GM12878 (cell line): ENCODE results near the gene ACOT7. TPM values are rescaled to one million over a fixed set of nuclear protein-coding genes. Genes with fewer than 3 reads are reported as not detected.

Source experiments
- ATAC-seq: fragments of 200-7000 bp; cut with Tn5 transposase; 3 replicates; pipeline ENCODE4 v1.9.1; 2020; ENCODE audit warnings: mild to moderate bottlenecking, moderate library complexity
- BruUV-seq: library from RNA; stranded (reverse); fragments of 400-500 nt; replicated peaks from 2 replicates; lab custom pipeline; 2021; lab: Mats Ljungman, UMichigan
- CTCF ChIA-PET: fragments of 300-600 bp; sonication (Branson Sonifier 250); formaldehyde crosslinking; extraction: SDS; loops from one replicate; lab custom pipeline; 2021; ENCODE audit warnings: inconsistent platforms; lab: Yijun Ruan, JAX
- POLR2A ChIA-PET: fragments of 350-600 bp; formaldehyde crosslinking; extraction: SDS; loops from one replicate; lab custom pipeline; 2021; ENCODE audit warnings: inconsistent platforms; lab: Charles Lee
- RAD21 ChIA-PET: fragments of 300-600 bp; sonication (Branson Sonifier 250); formaldehyde crosslinking; loops from one replicate; lab custom pipeline; 2023; ENCODE audit warnings: antibody characterized with exemption; ENCODE audit not compliant: unreplicated experiment; lab: Charles Lee
- SMC1A ChIA-PET: fragments of 300-600 bp; sonication (Branson Sonifier 250); formaldehyde crosslinking; loops from one replicate; lab custom pipeline; 2023; ENCODE audit not compliant: unreplicated experiment, uncharacterized antibody; lab: Charles Lee
- DNase-seq: peaks from one replicate; pipeline ENCODE4 v3.0.0-alpha.2; 2011; ENCODE audit warnings: low read depth, low spot score
- FAIRE-seq: peaks from 3 replicates; lab custom pipeline; 2011; peaks lifted over from hg19 to GRCh38; lab: Jason Lieb, UNC
- H2AFZ ChIP-seq: 2 replicates; pipeline ENCODE4 v1.6.0; 2011; ENCODE audit warnings: low read depth, low read length, control low read depth; ENCODE audit not compliant: control insufficient read depth
- H3K27ac ChIP-seq: 2 replicates; pipeline ENCODE4 v1.5.1; 2011; ENCODE audit warnings: control low read depth; ENCODE audit not compliant: control insufficient read depth, insufficient read depth
- H3K27me3 ChIP-seq, 2 experiments: replicated peaks in 1 of 2; 2 replicates each; pipeline versions ENCODE4 v1.6.0 to v1.6.1; 2011; ENCODE audit warnings: low read length in 1 of 2; ENCODE audit not compliant: control insufficient read depth in 2 of 2, insufficient read depth in 2 of 2
- H3K36me3 ChIP-seq, 2 experiments: 2 replicates each; pipeline ENCODE4 v1.5.1; 2011; ENCODE audit warnings: low read length in 1 of 2; ENCODE audit not compliant: control insufficient read depth in 2 of 2, insufficient read depth in 2 of 2
- H3K4me1 ChIP-seq: 2 replicates; pipeline ENCODE4 v1.6.1; 2011; ENCODE audit warnings: mild to moderate bottlenecking, low read length, moderate library complexity, mixed read lengths; ENCODE audit not compliant: control insufficient read depth, insufficient read depth
- H3K4me2 ChIP-seq: 2 replicates; pipeline ENCODE4 v1.6.0; 2011; ENCODE audit warnings: control low read depth; ENCODE audit not compliant: control insufficient read depth, insufficient read depth
- H3K4me3 ChIP-seq: fragments of 200-600 bp; sonication (generic); 2 replicates; pipeline ENCODE4 v1.5.1; 2016
- H3K79me2 ChIP-seq: 2 replicates; pipeline ENCODE4 v1.6.0; 2011; ENCODE audit warnings: low read length; ENCODE audit not compliant: control insufficient read depth, insufficient read depth
- H3K9ac ChIP-seq: 2 replicates; pipeline ENCODE4 v1.8.0; 2011; ENCODE audit warnings: low read length, control low read depth, mixed read lengths; ENCODE audit not compliant: control insufficient read depth, insufficient read depth
- H3K9me3 ChIP-seq: replicated peaks from 3 replicates; pipeline ENCODE4 v1.5.1; 2011; ENCODE audit warnings: mild to moderate bottlenecking, low read length; ENCODE audit not compliant: control insufficient read depth, insufficient read depth
- H4K20me1 ChIP-seq: 2 replicates; pipeline ENCODE4 v1.6.0; 2011; ENCODE audit not compliant: control insufficient read depth, insufficient read depth
- BACH1 ChIP-seq: fragments of 450-650 bp; IDR thresholded peaks from 2 replicates; pipeline ENCODE4 v1.6.1; 2017; ENCODE audit warnings: mild to moderate bottlenecking, borderline replicate concordance
- BHLHE40 ChIP-seq, 2 experiments: fragments of 450-650 bp in 1 of 2; IDR thresholded peaks; 2 replicates each; pipeline ENCODE4 v1.6.1; 2011 to 2017; ENCODE audit warnings: low read depth in 2 of 2, borderline replicate concordance in 1 of 2, improper control_type of control experiment in 1 of 2, low read length in 1 of 2, mild to moderate bottlenecking in 1 of 2
- CBFB ChIP-seq: IDR thresholded peaks from 2 replicates; pipeline ENCODE4 v1.6.1; 2016; ENCODE audit warnings: antibody characterized with exemption, low read depth
- E4F1 ChIP-seq: fragments of 450-650 bp; IDR thresholded peaks from 2 replicates; pipeline ENCODE4 v1.6.1; 2018; ENCODE audit warnings: borderline replicate concordance, mild to moderate bottlenecking; ENCODE audit not compliant: partially characterized antibody
- IKZF2 ChIP-seq, 2 experiments: fragments of 450-650 bp; IDR thresholded peaks; 2 replicates each; pipeline ENCODE4 v1.6.1; 2017; ENCODE audit warnings: mild to moderate bottlenecking in 2 of 2, moderate library complexity in 2 of 2
- KDM1A ChIP-seq: fragments of 200-600 bp; sonication (generic); IDR thresholded peaks from 2 replicates; pipeline ENCODE4 v1.6.1; 2016; ENCODE audit warnings: borderline replicate concordance
- SMAD5 ChIP-seq: IDR thresholded peaks from 2 replicates; pipeline ENCODE4 v1.6.1; 2016; ENCODE audit warnings: antibody characterized with exemption, low read depth
- SMARCA5 ChIP-seq: fragments of 450-650 bp; IDR thresholded peaks from 2 replicates; pipeline ENCODE4 v1.6.1; 2017; ENCODE audit warnings: mild to moderate bottlenecking
- TCF3 ChIP-seq: IDR thresholded peaks from 2 replicates; pipeline ENCODE4 v1.6.1; 2012; ENCODE audit warnings: low read depth, mild to moderate bottlenecking, low read length, borderline replicate concordance; ENCODE audit not compliant: insufficient read depth
- ZZZ3 ChIP-seq: IDR thresholded peaks from 2 replicates; pipeline ENCODE4 v1.6.1; 2011; ENCODE audit warnings: low read depth; ENCODE audit not compliant: control insufficient read depth, insufficient read length
- WGBS: methylation state at CpG from one replicate; pipeline ENCODE4 v1.1.6; 2016; ENCODE audit warnings: low lambda C conversion rate; ENCODE audit not compliant: insufficient replicate concordance, insufficient coverage; ENCODE audit errors: missing lambda C conversion rate; 5-methylcytosine and 5-hydroxymethylcytosine counted together
- in situ Hi-C: fragments of 300-500 bp; cut with MboI; formaldehyde crosslinking; loops from 9 replicates; pipeline ENCODE4 v1.14.3; 2018; ENCODE audit warnings: mixed read lengths
- intact Hi-C: fragments of 100-400 bp; cut with micrococcal nuclease; formaldehyde crosslinking; loops from one replicate; pipeline ENCODE4 v1.14.2; 2022; ENCODE audit not compliant: unreplicated experiment
- polyA plus RNA-seq, 11 experiments: library from polyadenylated mRNA; depleted of rRNA in 4 of 11; unstranded in 6 of 11; stranded (reverse) in 5 of 11; fragments of >200 nt; fragmentation: Nextera tagmentation in 4 of 11; fragmentation: Illumina TruSeq in 1 of 11; extraction: Ambion mirVana in 4 of 11; extraction: Trizol in 1 of 11; gene quantifications; 1 replicate in 1 of 11; 2 replicates in 10 of 11; pipeline versions ENCODE4 v1.2.1 to v1.2.3, GENCODE V29; 2011 to 2016; ENCODE audit warnings: inconsistent platforms in 2 of 11, missing spikeins in 2 of 11, low read depth in 1 of 11
- total RNA-seq, 4 experiments: library from RNA; depleted of rRNA in 3 of 4; stranded (reverse); fragments of >200 nt in 3 of 4; fragmentation: Illumina TruSeq in 1 of 4; extraction: Trizol in 1 of 4; gene quantifications; 2 replicates each; pipeline versions ENCODE4 v1.2.1 to v1.2.3, GENCODE V29; 2013 to 2021

Gene ACOT7
- total and polyA plus RNA-seq, 10 of the 15 experiments (the other 5 are each of a cell fraction or from before 2014, with no cell fraction given), result 8.9 to 206 (median 61.2) TPM

GRCh38 chr1:6317098-6317760 is 76.3 kb downstream of the ACOT7 start:
- H2AFZ ChIP-seq, result no peak overlapping the region
- no peak for FAIRE-seq
- no peak overlapping the region for H3K9ac ChIP-seq
- POLR2A ChIA-PET, result interaction anchor here (0.6 kb wide), 1 partner anchor 10 kb away, joined by 4 read pairs; no protein-coding TSS in a partner anchor
- TF ChIP-seq CBFB (no peak), TCF3 (no peak), E4F1 (no peak), ZZZ3 (no peak), SMARCA5 (no peak), BHLHE40 (IDR thresholded peaks at IDR 0.05; ENCODE audit: borderline replicate concordance in 1 of 2, low read depth in 2 of 2, low read length in 1 of 2) (no peak), KDM1A (no peak), BACH1 (no peak), IKZF2 (IDR thresholded peaks at IDR 0.05) (no peak), SMAD5 (no peak)
- DNase-seq, result no peak
- H3K9me3 ChIP-seq, result no peaks in the 10 kb centered on the region
- H3K4me1 ChIP-seq, result no peaks in the 10 kb centered on the region
- RAD21 ChIA-PET, result interaction anchor here (0.7 kb wide), 1 partner anchor 20 kb away, joined by 3 read pairs; no protein-coding TSS in a partner anchor
- H3K27me3 ChIP-seq, result no peaks in the 10 kb centered on the region
- no peaks in the 10 kb centered on the region for H4K20me1 ChIP-seq
- intact Hi-C loops (no loop called here), in situ Hi-C loops (no loop called here)
- SMC1A ChIA-PET, result interaction anchor here (0.9 kb wide), 1 partner anchor 8 kb away, joined by 3 read pairs; no protein-coding TSS in a partner anchor
- CTCF ChIA-PET, result no interaction called here
- ATAC-seq, result no peak
- no peak overlapping the region for H3K4me2 ChIP-seq
- H3K36me3 ChIP-seq, result peaks cover 0 to 2% of the 10 kb centered on the region in 2 experiments; a peak in 3 of 4 replicates
- no peak overlapping the region for H3K4me3 ChIP-seq
- WGBS, result 92% methylated on average over 10 of the region's 11 CpGs
- BruUV-seq, result no TSS peak
- no peak overlapping the region for H3K27ac ChIP-seq
- no peaks in the 10 kb centered on the region for H3K79me2 ChIP-seq
